GM23338 (cell line): ENCODE measurements around the gene IL6R. TPM values are rescaled to one million over a fixed set of nuclear protein-coding genes. Genes with fewer than 3 reads are reported as not detected.

Source experiments
- ATAC-seq: fragments of 200-7000 bp; cut with Tn5 transposase; 3 replicates; pipeline ENCODE4 v1.9.1; 2020
- DNase-seq: peaks from one replicate; pipeline ENCODE4 v3.0.0-alpha.2; 2015; ENCODE audit warnings: low spot score
- H2AFZ ChIP-seq: fragments of 200-600 bp; sonication (generic); 2 replicates; pipeline ENCODE4 v1.8.0; 2016; ENCODE audit warnings: antibody characterized with exemption, mild to moderate bottlenecking, moderate library complexity
- H3F3A ChIP-seq: fragments of 200-600 bp; sonication (generic); replicated peaks from 2 replicates; pipeline ENCODE4 v1.8.0; 2017; ENCODE audit warnings: antibody characterized with exemption, mixed run types, low read depth
- H3K27ac ChIP-seq: fragments of 200-600 bp; sonication (generic); 2 replicates; pipeline ENCODE4 v1.6.1; 2016; ENCODE audit warnings: low read depth
- H3K27me3 ChIP-seq: fragments of 200-600 bp; sonication (generic); 2 replicates; pipeline ENCODE4 v1.8.0; 2016; ENCODE audit warnings: mild to moderate bottlenecking, mixed run types, moderate library complexity; ENCODE audit not compliant: insufficient read depth
- H3K36me3 ChIP-seq: fragments of 200-600 bp; sonication (generic); 2 replicates; pipeline ENCODE4 v1.8.0; 2016; ENCODE audit warnings: mild to moderate bottlenecking; ENCODE audit not compliant: insufficient read depth
- H3K4me1 ChIP-seq: fragments of 200-600 bp; sonication (generic); 2 replicates; pipeline ENCODE4 v1.8.0; 2016; ENCODE audit warnings: mild to moderate bottlenecking, moderate library complexity; ENCODE audit not compliant: insufficient read depth
- H3K4me2 ChIP-seq: fragments of 200-600 bp; sonication (generic); 2 replicates; pipeline ENCODE4 v1.7.1; 2017; ENCODE audit warnings: mixed run types
- H3K4me3 ChIP-seq: fragments of 200-600 bp; sonication (generic); 2 replicates; pipeline ENCODE4 v1.6.1; 2016; ENCODE audit warnings: mixed run types
- H3K79me2 ChIP-seq: fragments of 200-600 bp; sonication (generic); replicated peaks from 2 replicates; pipeline ENCODE4 v1.8.0; 2017; ENCODE audit warnings: mild to moderate bottlenecking; ENCODE audit not compliant: insufficient read depth
- H3K9me2 ChIP-seq: fragments of 200-600 bp; sonication (generic); 2 replicates; pipeline ENCODE4 v1.8.0; 2017; ENCODE audit not compliant: insufficient read depth
- H4K20me1 ChIP-seq: fragments of 200-600 bp; sonication (generic); replicated peaks from 2 replicates; pipeline ENCODE4 v1.8.0; 2017; ENCODE audit warnings: mild to moderate bottlenecking; ENCODE audit not compliant: insufficient read depth
- H3K27ac Mint-ChIP-seq: 2 replicates; pipeline ENCODE4 v1.8.0; 2020; ENCODE audit warnings: inconsistent platforms, mild to moderate bottlenecking, moderate library complexity, mixed read lengths
- H3K27me3 Mint-ChIP-seq: 3 replicates; pipeline ENCODE4 v1.8.0; 2022; ENCODE audit warnings: low read depth, mild to moderate bottlenecking, moderate library complexity, mixed read lengths, inconsistent platforms; ENCODE audit not compliant: insufficient read depth, poor library complexity
- H3K36me3 Mint-ChIP-seq: 3 replicates; pipeline ENCODE4 v1.8.0; 2021; ENCODE audit warnings: low read depth, mild to moderate bottlenecking, inconsistent platforms, moderate library complexity, mixed read lengths
- H3K4me1 Mint-ChIP-seq: 3 replicates; pipeline ENCODE4 v1.8.0; 2020; ENCODE audit warnings: mild to moderate bottlenecking, inconsistent platforms, mixed read lengths
- H3K4me3 Mint-ChIP-seq: 3 replicates; pipeline ENCODE4 v1.8.0; 2021; ENCODE audit warnings: moderate library complexity, mild to moderate bottlenecking, inconsistent platforms, mixed read lengths
- H3K9me3 Mint-ChIP-seq: 3 replicates; pipeline ENCODE4 v1.8.0; 2020; ENCODE audit warnings: moderate library complexity, mild to moderate bottlenecking, inconsistent platforms, mixed read lengths
- CREB1 ChIP-seq: fragments of 250-450 bp; sonication (Bioruptor Pico); IDR thresholded peaks from 2 replicates; pipeline ENCODE4 v1.5.0; 2020; ENCODE audit warnings: low read depth, mild to moderate bottlenecking, moderate library complexity
- CTCF ChIP-seq, 2 experiments: fragments of 200-600 bp in 1 of 2; sonication (generic) in 1 of 2; conservative IDR thresholded peaks; 2 replicates each; pipeline versions ENCODE4 v1.5.1 to v1.6.1; 2016 to 2017; ENCODE audit warnings: antibody characterized with exemption in 2 of 2, low read depth in 2 of 2, mild to moderate bottlenecking in 2 of 2, moderate library complexity in 1 of 2
- EZH2 ChIP-seq: fragments of 200-600 bp; sonication (generic); IDR thresholded peaks from one replicate; pipeline ENCODE4 v1.8.0; 2017; ENCODE audit warnings: antibody characterized with exemption, mild to moderate bottlenecking, low read depth; ENCODE audit not compliant: unreplicated experiment
- EZH2phosphoT487 ChIP-seq: fragments of 200-600 bp; sonication (generic); IDR thresholded peaks from one replicate; pipeline ENCODE4 v1.8.1; 2018; ENCODE audit warnings: antibody characterized with exemption; ENCODE audit not compliant: unreplicated experiment
- JUNB ChIP-seq: IDR thresholded peaks from one replicate; pipeline ENCODE4 v1.6.1; 2016; ENCODE audit warnings: antibody characterized with exemption; ENCODE audit not compliant: unreplicated experiment
- NANOG ChIP-seq: IDR thresholded peaks from 2 replicates; pipeline ENCODE4 v1.6.1; 2016; ENCODE audit warnings: antibody characterized with exemption, borderline replicate concordance
- ZNF331 ChIP-seq: fragments of 250-450 bp; sonication (Bioruptor Pico); IDR thresholded peaks from 2 replicates; pipeline ENCODE4 v1.5.0; 2020; ENCODE audit warnings: low read depth, mild to moderate bottlenecking, moderate library complexity
- ZNF462 ChIP-seq: fragments of 250-450 bp; sonication (Bioruptor Pico); IDR thresholded peaks from 2 replicates; pipeline ENCODE4 v1.5.0; 2020; ENCODE audit warnings: mild to moderate bottlenecking, moderate library complexity
- polyA plus RNA-seq: library from polyadenylated mRNA; unstranded; fragments of >200 nt; fragmentation: Nextera tagmentation; extraction: Ambion mirVana; gene quantifications from 2 replicates; pipeline ENCODE4 v1.2.1, GENCODE V29; 2016
- total RNA-seq: library from RNA; depleted of rRNA; stranded (reverse); fragments of >200 nt; shearing (Covaris generic); gene quantifications from 2 replicates; pipeline ENCODE4 v1.2.3, GENCODE V29; 2014

The IL6R gene
- total and polyA plus RNA-seq, 2 experiments from 2014 or later = 1.0 to 13.8 TPM

- TF ChIP-seq ZNF462 = no peak
- no peak for TF ChIP-seq NANOG
- TF ChIP-seq EZH2phosphoT487 = no peak
- TF ChIP-seq ZNF331 (CRISPR knock-in tag) = no peak
- TF ChIP-seq CREB1 (CRISPR knock-in tag) = no peak
- no peak for TF ChIP-seq JUNB
- TF ChIP-seq EZH2 = no peak
These were observed 11.6 kb downstream of the IL6R start (continued) for GRCh38 chr1:154416471-154417337.

- DNase-seq = no peak
- no peak overlapping the region for H3K27ac ChIP-seq
- H3K9me2 ChIP-seq = no peaks in the 10 kb centered on the region
- no peaks in the 10 kb centered on the region for H3F3A ChIP-seq
- no peaks in the 10 kb centered on the region; the same call in 1 of the 2 replicates for H3K4me1 ChIP-seq
- no peaks in the 10 kb centered on the region for H3K27me3 ChIP-seq
- H3K79me2 ChIP-seq = no peaks in the 10 kb centered on the region
- H3K36me3 Mint-ChIP-seq = no peaks in the 10 kb centered on the region
- no peak overlapping the region for H3K4me3 Mint-ChIP-seq
- no peak overlapping the region; the same call in 1 of the 2 replicates for H3K27ac Mint-ChIP-seq
- no peak overlapping the region for H3K4me2 ChIP-seq
- ATAC-seq = no peak
- no peaks in the 10 kb centered on the region for H4K20me1 ChIP-seq
- no peaks in the 10 kb centered on the region for H3K9me3 Mint-ChIP-seq
- no peaks in the 10 kb centered on the region for H3K36me3 ChIP-seq
- H3K27me3 Mint-ChIP-seq = peaks cover 6% of the 10 kb centered on the region
- H3K4me1 Mint-ChIP-seq = peaks cover 17% of the 10 kb centered on the region
- no peak overlapping the region for H2AFZ ChIP-seq
- no peak overlapping the region for H3K4me3 ChIP-seq
- TF ChIP-seq CTCF (conservative IDR thresholded peaks at IDR 0.05; ENCODE audit: low read depth in 2 of 2) (no peak), EZH2phosphoT487 (no peak), ZNF331 (CRISPR knock-in tag) (no peak)
These were observed 12.1 kb downstream of the IL6R start for GRCh38 chr1:154417338-154417608.
